Skeletal muscle cell (primary cell): ENCODE data around the gene CEP85.
"Not testable (repeated sequence)": the region's sequence is repeated elsewhere in the genome, so short reads cannot be mapped to it uniquely, and the experiment has no call there.

Experiments
- DNase-seq: peaks from one replicate; pipeline ENCODE4 v3.0.0-alpha.2; 2010; ENCODE audit warnings: low read depth
- H3K4me3 ChIP-seq: 2 replicates; pipeline ENCODE4 v1.5.1; 2011; ENCODE audit warnings: low read depth, mild to moderate bottlenecking, control low read depth, low read length, moderate library complexity

CEP85 gene

DNA sequence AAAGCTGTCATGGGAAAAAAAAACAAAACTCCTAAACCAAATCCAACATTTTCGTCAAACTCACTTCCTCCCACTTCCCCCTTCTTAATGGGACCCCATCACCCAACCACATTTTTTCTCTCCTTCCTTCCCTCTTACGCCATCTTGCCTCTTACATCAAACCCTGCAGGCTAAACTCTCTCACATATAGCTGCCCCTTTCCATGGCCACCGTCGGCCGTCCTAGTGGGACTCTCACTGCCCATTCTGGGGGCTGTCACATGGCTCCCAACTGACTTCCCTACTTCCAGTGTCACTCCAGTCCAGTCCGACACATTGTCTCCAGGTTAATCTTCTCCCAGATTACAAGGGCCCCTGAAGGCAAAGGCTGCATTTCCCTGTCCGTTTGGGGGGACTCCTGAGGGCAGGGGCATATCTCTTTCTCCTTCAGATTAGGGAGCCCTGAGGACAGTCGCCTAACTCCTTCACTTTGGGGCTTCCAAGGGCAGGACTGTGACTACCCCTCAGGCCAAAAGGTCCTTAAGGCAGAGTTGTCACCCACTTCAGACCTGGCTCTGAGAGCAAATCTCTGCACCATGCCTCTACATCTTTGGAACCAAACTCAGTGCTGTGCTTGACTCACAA lies 71.8 kb downstream of the CEP85 start:
- DNase-seq: no peak
- H3K4me3 ChIP-seq: peak overlapping the region; percentile 79

GRCh38 chr1:26306290-26307229 lies 72.6 kb downstream of the CEP85 start, which contains the start of gene UBXN11:
TSS of gene UBXN11 (minus strand) at chr1:26306636. CDS start at chr1:26302883, 3,753 bp downstream.
- peak within 1 kb of the TSS; percentile 79 for H3K4me3 ChIP-seq
- DNase-seq: peak; percentile 77

GRCh38 chr1:26307363-26307781 lies 73.4 kb downstream of the CEP85 start:
- DNase-seq: no peak
- H3K4me3 ChIP-seq: no peak overlapping the region

- not testable (repeated sequence) for DNase-seq
Measured at GRCh38 chr1:26307966-26308899, 74.2 kb downstream of the CEP85 start.

GRCh38 chr1:26314501-26314900 lies 80.5 kb downstream of the CEP85 start:
- H3K4me3 ChIP-seq: no peak overlapping the region
- DNase-seq: no peak

More at GRCh38 chr1:26307966-26308899, 74.2 kb downstream of the CEP85 start:
- not testable (repeated sequence) for H3K4me3 ChIP-seq

DNA sequence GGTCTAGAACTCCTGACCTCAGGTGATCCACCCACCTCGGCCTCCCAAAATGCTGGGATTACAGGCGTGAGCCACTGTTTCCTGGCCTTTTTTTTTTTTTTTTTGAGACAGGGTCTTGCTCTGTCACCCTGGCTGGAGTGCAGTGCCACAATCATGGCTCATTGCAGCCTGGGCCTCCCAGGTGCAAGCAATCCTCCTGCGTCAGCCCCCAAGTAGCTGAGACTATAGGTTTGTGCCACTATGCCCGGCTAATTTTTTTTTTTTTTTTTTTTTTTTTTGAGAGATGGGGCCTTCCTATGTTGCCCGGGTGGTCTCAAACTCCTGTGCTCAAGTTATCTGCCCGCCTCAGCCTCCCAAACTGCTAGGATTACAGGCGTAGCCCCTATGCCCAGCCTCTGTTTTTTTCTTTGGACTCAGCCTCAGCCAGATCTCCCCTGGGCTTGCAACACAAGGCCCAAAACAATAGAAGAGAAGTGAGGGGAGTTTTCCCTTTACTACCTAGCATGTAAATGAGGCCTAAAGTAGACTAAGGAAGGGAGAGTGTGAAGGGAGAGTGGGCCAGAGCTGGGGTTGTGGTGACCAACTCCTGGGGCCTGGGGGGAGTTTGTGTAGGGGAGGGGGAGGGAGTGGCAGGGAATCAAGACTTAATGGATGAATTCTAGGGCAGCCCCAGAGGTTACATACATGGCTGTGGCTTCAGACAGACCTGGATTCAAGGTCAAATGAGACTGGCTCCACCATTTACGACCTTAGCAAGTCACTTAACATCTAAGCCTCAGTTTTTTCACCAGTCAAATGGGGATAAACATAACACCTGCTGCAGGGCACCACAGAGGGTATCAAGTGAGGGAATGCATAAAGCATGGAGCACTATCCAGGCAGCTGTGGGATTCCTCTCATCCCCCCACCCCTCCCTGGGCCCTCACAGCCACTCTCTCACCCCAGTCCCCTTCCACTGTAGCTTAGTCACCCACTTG lies 82.2 kb downstream of the CEP85 start:
- no peak for DNase-seq
- H3K4me3 ChIP-seq: no peak overlapping the region

- DNase-seq: no peak
Measured at GRCh38 chr1:26317146-26317545, 83.1 kb downstream of the CEP85 start.

DNA sequence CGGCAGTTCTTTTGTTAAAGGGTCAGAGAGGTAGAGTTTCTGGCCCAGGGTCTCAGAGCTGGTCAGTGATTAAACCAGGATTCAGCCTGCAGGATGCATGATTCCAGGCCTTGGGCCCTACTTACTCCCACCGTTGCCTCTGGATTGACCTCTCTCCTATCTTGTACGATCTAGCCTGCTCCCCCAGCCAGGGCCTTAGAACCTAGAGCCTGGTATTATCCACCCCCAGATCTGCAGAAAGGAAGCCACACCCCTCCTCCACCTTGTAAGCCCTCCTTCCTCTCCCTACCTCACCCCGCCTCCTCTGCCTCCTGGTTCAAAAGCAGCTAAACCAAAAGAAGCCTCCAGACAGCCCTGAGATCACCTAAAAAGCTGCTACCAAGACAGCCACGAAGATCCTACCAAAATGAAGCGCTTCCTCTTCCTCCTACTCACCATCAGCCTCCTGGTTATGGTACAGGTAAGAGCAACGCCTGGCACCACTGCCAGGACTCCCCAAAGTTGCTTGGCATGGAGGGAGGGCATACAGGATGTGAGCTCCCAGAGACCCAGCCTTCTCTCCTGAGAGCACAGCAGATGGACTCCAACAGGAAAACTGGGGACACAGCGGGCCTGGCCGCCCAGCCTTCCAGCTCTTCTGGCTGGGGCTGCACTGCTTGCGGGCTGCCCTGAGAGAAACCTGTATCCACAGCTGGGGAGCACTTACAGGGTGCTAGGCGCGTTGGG lies 83.8 kb downstream of the CEP85 start, which contains the start of gene CD52:
Gene CD52, plus strand, starts transcription at position 347 of the 726 bp plus-strand sequence. Its CDS starts 60 bp downstream, at position 407.
- no peak within 1 kb of the TSS for H3K4me3 ChIP-seq
- DNase-seq: no peak

More at GRCh38 chr1:26317146-26317545, 83.1 kb downstream of the CEP85 start:
- H3K4me3 ChIP-seq: no peak overlapping the region

- DNase-seq: no peak
- H3K4me3 ChIP-seq: no peak overlapping the region
Measured at GRCh38 chr1:26318338-26319064, 84.5 kb downstream of the CEP85 start.

DNA sequence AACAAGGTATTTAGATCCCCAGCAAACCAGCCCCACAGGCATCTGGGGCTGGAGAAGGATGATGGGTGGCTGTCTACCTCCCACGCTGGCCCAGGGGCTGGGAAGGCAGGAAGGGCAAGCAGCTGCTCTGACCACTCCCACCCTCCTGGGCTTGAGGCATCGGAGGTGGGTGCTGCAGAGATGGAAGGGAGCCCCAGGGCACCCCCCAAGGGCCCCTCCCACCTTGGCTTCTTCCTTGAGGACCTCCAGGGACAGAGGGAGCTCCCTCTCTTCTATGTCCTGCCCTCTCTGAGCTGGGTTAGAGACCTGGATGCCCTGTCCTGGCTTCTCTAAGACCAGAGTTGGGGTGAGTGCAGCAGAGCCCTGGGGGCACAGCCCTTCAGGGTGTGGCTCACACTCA lies 86.9 kb downstream of the CEP85 start:
- DNase-seq: no peak
- H3K4me3 ChIP-seq: no peak overlapping the region

- DNase-seq: peak; percentile 32
- H3K4me3 ChIP-seq: no peak overlapping the region
Measured at GRCh38 chr1:26321315-26322041, 87.5 kb downstream of the CEP85 start.

DNA sequence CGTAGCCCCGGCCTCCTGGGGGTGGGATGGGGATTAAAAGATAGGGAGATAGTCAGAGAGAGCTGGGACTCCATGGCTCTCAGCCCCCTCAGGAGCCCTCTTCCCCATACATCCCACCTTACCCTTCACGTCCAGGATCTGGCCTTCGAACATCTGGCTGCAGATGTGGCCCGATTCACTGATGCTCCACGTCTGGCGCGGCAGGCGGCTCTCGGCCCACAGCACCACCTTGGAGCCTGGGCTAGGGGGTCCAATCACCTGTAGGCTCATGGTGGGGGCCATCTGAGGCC lies 88.0 kb downstream of the CEP85 start:
- no peak for DNase-seq
- H3K4me3 ChIP-seq: no peak overlapping the region

DNA sequence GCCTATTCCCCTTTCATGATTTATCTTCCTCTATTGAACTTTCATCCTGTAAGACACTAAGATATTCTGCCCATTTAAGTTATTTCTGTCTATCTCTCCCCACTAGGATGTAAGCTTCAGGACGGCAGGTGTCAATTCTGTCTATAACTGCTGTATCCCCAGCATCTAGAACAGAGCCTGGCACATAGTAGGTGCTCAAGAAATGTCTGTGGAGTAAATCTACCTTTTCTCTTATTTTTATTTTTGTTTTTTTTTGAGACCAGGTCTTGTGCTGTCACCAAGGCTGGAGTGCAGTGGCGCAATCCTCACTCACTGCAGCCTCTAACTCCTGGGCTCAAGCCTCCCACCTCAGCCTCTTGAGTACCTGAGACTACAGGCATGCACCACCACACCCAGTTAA lies 89.4 kb downstream of the CEP85 start:
- DNase-seq: no peak
- H3K4me3 ChIP-seq: no peak overlapping the region

DNA sequence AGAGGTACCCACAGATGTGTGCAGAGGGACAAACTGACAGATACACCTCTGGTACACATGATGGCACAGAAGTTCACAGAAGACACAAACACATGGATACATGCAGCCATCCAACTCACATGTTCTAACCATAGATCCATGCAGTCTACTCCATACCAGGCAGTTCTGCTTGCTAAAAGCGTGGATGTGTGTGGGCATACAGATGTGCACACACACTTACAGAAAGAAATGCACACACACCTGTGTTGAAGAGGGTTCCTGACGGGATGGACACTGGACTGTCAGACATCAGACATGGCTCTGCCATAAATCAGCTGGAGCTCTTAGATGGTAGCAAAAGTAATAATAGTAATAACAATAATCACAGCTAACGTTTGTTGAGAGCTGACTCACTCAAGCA lies 90.5 kb downstream of the CEP85 start:
- H3K4me3 ChIP-seq: no peak overlapping the region
- DNase-seq: no peak

GRCh38 chr1:26327956-26328362 lies 94.0 kb downstream of the CEP85 start:
- DNase-seq: no peak
- no peak overlapping the region for H3K4me3 ChIP-seq
